ENCODE measurements around the gene TEX29.
A peak's percentile ranks its signal among the peaks of the same experiment; 100 is the strongest.

Gene TEX29

DNA sequence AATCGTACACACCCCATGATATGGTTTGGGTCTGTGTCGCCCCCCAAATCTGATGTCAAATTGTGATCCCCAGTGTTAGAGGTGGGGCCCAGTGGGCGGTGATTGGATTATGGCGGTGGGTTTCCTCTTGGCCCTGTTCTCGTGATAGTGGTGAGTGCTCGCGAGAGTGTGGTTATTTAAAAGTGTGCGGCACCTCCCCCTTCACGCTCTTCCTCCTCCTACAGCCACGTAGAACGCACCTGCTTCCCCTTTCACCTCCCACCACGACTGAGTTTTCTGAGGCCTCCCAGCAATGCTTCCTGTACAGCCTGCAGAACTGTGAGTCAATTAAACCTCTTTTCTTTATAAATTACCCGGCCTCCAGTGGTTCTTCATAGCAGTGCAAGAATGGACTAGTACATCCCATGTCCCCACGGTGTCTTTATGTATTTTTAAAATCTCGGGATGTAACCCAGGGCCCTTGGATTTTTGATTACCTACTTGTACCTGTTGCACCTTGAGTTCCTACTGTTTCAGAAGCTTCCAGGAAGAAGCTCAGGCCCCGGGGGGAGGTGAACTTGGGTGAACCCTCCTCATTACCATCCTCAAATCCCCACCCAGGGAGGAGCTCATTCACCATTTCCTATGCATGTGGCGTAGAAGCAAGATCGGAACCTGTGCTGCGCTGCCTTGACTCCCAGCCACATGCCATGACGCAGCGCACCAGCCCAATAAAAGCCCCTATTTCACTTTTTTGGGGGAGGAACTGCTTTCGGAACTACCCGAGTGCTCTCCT is 52.4 kb downstream of the TEX29 start:
- DNase-seq, result no peak

DNA sequence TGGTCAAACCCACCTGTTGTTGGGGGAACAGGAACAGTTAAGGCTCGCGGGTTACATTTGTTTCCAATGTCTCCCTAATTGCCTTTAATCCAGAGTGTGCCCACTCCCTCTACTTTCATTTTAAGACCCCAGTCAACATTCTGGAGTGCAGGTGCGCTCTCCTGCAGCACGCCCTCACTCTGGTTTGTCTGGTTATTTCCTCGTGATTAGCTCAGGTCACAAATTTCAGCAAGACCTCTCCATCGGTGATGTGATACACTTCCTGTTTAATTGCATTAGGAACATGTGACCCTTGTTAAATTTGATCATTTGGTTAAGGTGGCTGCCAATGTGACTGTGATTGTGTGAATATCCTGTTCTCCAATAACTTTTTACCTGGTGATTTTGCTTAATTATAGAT is 53.0 kb downstream of the TEX29 start:
- DNase-seq, result no peak

DNA sequence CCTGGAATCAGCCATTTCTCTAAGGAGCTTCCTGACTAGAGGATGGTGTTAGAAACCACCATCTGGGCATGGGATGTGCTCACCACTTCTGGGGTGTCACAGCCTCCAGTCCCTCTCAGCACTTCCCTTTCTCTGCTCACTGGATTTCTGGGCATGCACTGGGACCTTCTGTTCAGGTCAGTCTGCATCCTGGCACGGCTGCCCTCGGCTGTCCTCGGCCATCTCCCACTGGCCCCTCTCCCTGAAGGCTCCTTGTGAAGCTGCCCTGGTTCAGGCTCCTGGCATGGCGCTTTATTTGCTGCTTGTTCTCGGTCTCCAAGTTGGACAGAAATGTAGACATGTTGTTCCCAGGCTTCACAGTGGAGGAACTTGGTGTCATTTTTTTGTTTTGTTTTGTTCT is 60.0 kb downstream of the TEX29 start:
- no peak for DNase-seq

DNA sequence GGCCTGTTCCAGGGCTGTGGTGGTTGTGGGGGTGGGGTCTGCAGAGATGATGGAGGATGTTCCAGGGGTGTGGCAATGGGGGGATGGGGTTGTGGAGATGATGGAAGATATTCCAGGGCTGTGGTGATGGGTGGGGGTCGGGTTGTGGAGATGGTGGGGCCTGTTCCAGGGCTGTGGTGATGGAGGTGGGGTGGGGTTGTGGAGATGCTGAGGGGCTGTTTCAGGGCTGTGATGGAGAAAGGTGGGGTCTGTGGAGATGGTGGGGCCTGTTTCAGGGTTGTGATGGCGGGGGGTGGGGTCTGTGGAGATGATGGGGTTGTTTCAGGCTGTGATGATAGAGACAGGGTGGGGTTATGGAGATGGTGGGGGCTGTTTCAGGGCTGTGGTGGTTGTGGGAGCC is 62.0 kb downstream of the TEX29 start:
- DNase-seq, result no peak

DNA sequence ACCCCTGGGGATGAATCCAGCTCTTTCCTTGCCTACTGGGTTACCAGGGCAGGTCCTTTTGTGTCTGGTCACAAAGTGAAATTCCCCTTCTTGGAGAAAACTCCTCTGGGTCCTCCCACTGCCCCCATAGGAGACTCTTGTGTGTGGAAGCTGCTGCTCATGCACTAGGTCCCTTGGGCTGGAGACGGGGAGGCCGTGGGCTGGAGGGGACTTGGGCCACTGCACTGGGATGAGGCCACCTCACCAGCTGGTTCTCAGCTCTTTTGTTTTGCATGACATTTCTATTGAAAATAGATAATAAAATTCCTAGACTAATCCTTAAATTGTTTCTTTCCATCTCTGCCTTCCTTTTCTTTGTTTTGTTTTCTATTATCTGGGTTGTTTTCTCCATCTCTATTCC is 62.4 kb downstream of the TEX29 start:
- no peak for DNase-seq

DNA sequence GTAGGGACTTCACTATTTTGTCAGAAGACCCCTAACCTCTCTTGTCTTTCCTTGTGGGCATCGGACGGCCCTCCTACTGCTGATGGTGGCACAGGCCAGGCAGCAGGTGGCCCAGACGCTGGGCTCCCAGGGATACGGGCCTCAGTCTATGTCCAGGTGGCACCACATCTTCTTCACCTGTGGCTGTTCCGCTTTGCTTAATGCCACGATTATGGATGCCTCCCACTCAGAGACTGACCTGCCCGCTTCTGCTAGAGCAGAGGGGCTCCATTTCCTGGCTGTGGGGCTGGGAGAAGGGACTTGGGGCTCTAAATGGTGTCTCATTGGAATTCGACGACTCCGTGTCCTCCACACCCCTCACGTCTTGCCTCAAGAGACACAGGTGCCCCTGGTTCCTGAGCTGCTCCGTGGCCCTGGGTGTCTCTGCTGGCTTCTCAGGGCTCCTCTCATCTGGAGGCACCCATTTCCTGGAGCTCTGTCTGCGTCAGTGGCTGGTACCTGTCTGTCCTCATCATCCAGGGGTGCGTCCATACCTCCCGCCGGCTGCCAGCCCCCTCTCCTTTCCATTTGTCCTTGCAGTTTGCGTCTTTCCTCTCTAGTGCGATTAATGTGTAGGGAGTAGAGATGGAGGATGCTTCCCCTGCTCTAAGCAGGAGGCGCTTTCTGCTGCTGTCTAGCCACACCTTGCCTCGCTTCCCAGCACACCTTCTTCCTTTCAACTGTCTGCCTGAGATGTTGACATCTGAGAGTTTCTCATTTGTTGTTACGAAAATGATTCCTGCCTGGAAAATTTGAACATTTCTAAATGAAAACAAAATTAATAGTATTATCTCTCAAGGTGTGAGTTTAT is 63.4 kb downstream of the TEX29 start:
- DNase-seq, result no peak

DNA sequence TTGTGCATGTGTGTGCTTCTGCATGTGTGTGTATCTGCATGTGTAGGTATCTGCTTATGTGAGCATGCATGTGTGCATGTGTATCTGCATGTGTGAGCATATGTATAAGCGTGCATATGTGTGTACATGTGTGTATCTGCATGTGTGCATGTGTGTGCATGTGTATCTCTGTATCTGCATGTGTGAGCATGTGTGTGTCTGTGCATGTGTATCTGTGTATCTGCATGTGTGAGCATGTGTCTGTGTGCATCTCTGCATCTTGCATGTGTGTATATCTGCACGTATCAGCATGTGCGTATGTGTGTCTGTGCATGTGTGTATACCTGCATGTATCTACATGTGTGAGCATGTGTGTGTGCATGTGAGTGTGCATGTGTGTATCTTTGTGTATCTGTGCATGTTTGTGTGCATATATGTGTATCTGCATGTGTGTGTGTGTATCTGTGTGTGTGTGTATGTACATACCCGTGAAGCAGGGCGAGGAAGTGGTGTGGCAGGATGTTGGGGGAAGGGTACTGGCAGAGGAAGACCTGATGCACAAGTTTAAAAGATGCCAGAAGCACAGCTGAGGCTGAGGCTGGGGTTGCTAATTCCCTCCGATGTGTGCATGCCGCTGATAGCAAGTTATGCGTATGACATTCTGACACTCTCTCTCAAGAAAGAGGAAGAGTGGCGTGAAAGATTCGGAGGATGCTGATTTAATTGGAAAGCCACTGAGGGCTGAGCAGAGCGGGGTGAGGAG is 64.2 kb downstream of the TEX29 start:
- DNase-seq, result no peak

DNA sequence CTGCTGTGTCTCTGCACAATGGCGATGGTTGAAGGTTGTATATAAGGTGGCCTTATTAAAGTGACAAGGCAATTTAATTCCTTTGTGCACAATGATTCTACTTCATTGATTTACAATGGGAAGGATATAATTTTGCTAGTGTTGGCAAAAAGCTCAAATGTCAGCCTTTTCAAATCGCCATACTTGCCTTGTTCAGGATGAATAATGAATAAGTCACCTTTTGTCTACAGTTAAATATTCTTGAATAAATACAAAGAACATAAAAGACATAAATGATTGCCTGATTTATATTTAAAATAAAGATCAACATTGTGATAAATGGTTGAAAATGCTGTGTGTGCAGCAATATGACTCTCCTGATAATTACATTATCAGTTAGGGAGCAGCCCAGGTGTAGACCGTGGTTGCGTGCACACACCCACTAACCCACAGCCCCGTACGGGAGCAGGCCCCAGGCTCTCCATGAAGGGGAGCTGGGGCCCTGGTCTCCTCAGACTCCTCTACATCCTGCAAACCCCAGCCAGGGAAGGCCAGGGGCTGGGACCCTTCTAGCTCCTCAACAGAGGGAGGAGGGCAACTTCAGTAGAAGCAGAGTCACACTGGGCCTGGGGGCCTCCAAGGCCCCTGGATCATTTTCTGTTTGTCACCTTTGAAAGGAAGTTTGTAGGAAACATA is 64.9 kb downstream of the TEX29 start:
- DNase-seq, result peak; percentile 29

DNA sequence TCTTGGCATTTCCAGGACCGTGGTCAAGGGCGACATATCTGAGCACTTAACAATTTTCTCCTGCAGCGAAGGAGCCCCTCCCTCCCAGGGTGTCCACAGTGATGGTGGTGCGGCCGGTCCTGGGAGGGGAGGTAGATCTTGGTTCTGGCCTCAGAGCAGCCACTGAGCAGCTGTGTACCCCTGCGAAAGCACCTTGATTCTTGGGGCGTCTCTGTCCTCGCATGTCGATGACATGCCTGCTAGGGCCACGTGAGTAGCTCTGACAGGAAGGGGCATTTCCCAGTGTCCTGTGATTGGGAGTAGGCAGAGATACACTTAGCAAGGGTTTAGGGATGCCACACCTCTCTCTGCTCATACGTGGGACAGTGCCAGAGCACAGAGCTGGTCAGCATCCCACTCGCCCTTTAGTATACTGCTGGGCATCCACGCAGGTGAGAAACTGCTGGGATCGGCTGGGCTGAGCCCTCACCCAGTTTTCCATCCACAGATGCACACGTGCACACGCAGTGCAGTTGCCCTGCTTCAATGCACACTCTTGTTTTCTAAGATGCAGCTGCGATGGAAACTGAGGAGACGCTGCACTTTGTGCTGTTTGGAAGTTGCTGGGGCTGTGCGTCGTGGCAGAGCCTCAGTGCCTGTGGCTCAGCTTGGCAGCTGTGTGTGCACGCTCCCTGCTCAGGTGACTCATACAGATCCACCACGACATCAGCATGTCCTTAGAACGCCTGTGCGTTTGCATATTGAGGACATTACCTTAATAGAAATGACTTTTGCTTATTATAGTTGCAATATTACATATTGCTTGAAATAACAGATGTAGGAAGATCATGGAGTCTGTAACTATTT is 66.8 kb downstream of the TEX29 start:
- no peak for DNase-seq

DNA sequence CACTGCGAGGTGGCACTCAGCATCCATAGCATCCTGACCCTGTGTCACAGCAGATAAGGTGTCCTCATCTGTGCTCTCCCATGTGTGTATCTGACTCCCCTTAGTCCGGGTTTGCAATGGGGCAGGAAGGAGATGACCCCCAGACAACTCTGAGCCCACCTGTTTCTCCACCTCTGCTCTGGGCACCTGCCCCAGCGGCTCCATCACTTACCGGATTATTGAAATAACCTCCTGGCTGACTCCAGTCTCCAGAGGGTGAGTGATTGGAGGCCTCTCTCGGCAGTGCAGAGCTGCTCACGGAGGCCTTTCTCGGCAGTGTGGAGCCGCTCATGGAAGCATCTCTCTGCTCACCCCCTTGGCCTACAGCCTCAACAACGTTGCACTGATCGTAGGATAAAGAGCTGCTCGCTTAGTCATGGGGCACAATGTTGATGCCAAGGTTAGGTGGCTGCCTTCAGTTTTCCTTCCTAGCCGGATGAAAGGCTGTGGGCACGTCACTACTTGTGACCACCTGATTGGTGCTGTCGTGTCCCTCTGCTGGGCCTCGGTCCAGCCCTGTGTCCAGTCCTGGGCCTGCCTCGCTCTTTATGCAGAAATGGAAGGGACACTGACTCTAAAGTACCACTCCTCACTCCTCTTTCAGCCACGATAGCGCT is 67.6 kb downstream of the TEX29 start:
- DNase-seq, result no peak

DNA sequence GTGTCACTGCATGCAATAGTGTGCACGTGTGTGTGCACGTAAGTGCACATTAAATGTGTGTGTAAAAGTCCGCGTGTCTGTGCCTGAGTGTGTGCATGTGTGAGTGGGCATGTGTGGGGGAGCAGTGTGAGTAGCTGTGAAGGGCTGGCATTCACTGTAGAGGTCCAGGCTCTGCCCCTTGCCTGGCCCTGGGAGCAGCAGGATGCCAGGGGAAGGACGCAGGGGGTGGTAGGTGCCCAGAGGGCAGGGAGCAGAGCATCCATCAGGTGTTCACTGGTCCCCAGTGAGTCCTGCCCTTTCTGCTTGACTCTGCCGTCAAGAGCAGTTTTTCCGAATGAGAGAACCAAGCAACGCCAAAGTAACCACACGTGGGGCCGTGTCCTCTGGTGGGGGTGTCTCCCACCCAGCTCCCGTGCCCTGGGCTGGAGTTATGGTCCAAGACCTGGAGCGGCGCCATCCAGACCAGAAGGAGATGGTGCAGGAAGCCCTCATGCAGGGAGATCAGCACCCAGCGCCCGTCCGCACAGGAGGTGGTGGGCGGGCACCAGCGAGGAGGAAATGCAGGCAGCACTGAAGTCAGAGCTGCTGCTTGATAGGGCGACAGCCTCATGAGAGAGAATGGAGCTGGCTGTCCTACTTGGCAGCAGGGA is 68.5 kb downstream of the TEX29 start:
- no peak for DNase-seq

DNA sequence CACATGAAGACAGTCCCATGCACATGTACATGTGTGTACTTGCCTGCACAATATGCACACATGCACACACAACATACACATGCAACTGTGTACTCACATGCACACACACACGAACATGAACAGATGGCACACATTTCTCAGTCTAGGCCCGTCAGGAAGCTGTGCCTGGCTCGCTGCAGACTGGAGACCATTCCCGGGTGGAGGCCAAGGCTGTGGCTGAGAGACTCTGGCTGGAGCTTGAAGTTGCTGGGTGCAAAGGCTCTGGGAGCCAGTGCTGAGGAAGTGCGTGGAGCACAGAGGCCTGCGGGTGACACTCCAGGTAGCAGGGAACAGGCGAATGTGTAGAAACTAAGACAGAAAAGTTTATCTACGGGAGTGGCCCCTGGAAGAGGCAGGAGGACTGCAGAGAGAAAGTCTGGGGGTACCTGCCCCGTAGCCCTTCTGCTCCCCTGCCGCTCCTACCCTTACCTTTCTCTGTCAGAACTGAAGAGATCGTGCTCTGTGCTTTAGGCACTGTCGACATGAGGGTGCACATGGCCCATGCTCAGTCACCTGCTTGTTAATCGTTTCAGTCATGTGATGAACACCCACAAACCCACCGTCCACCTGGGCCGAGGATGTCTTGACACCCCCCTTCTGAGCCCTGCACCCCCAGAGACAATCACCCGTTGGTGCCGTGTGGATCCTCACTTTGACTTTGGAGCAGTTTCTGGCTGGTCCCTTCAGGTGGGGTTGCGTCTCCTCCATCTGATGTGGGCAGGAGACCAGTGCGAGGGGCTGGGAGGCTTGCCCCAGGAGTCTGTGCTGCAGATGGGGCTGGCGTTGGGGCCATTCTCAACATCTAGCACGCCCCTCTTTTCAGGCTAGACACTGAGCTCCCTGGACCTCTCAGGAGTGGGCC is 69.4 kb downstream of the TEX29 start:
- no peak for DNase-seq

DNA sequence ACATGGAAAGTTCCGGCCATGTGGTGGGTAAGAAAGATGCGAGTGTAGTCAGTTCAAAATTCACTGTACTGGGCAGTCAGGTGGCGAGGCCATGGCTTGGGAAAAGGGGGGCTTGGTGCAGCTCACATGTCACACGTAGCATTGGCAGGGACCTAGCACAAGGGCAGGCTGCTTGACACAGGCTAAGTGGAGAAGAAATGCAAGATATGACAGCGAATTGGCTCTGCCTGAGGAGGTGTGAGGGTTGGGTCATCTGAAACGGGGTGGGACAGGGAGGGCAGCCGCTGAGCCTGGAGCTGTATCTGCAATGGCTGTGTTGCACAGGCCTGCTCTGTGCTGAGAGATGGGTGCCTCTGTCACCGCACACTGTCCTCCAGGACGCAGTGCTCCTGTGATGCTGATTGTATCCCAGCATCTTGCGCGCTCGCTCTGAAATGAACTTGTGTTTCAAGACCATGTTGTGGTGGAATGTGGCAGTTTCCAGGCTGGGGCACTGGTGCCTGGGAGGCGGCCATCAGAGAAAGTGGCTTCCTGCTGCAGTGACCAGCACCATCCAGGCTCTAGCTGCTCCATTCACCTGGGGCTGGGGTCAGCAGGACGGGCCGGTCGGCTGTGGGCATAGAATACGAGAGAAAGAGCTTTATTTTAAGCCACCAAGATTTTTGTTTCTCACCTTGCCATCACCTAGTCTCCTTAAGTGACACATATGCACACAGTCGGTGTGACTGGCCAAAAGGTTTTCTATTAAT is 70.3 kb downstream of the TEX29 start:
- no peak for DNase-seq

DNA sequence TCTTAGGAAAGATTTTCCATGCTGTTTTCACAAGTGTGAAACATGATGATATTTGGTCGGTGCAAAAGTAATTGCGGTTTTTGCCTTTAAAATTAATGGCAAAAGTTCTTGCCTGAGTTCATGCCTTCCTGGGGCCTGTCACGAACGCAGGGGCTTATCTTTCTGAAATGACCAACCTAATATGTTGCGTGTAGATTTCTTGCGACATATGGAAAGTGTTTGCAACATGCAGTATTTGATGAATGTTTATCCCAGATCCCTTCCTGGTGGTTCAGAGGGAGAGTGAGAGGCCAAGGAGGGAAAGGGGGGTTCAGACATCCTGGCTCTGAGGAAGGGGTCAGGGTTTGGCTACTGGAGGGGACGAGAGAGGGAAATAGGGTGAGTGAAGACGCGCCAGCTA is 72.0 kb downstream of the TEX29 start:
- no peak for DNase-seq

DNA sequence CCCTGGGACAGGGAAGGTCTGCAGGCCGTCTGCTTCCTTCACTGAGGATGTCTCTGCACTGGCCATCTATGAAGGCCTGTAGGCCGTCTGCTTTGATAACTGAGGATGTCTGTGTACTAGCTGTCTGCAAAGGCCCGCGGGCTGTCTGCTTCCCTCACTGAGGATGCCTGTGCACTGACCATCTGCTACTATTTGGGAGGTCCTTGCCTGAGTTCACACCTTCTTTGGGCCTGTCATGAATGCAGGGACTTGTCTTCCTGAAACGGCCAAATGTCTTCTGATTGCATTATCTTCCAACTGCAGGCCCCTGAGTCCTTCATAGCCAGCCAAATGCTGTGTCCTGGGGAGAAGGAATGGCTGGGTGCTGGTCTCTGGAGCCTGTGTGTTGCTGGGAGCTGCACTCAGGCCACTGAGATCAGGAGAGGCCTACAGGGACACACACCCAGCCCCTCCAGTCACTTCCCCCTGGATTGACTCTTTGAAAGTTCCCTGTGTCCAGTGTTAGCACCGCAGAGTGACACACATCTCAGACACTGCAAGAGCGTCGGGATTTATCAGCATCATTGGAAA is 72.9 kb downstream of the TEX29 start:
- DNase-seq, result no peak

Measured in NCI-H1105 treated with DMSO at 0.1 percent for 48 hours (cell line).